Frontal cortex (tissue), 4 donors: ENCODE measurements around the gene HPDL. TPM values are rescaled to one million over a fixed set of nuclear protein-coding genes. Genes with fewer than 3 reads are reported as not detected.
A peak's percentile ranks its signal among the peaks of the same experiment; 100 is the strongest.
"Not testable (repeated sequence)": the region's sequence is repeated elsewhere in the genome, so short reads cannot be mapped to it uniquely, and the experiment has no call there.

Source experiments
- DNase-seq, 2 donors: peaks; one replicate each; pipeline ENCODE4 v3.0.0; 2012; ENCODE audit warnings: low spot score in 2 of 2
- FAIRE-seq: peaks from 2 replicates; lab custom pipeline; 2012; peaks lifted over from hg19 to GRCh38; lab: Jason Lieb, UNC
- total RNA-seq: library from RNA; depleted of rRNA; stranded (reverse); fragments of >200 nt; gene quantifications from one replicate; pipeline ENCODE4 v1.2.3, GENCODE V29; 2014
- donor health status: control.
- donor health status: control.
- donor health status: control.

The HPDL gene
- total RNA-seq = 1.6 TPM

- peak; percentile 77 to 83 for DNase-seq
- FAIRE-seq = no peak
These were observed at the start of gene HPDL for GRCh38 chr1:45326627-45327623. Gene HPDL (plus strand): TSS chr1:45326895. CDS start chr1:45327149, 254 bp downstream.

GRCh38 chr1:45282351-45282750 is 44.3 kb upstream of the HPDL start:
- FAIRE-seq (no peak), DNase-seq (no peak)

- DNase-seq, FAIRE-seq: not testable (repeated sequence)
These were observed 41.8 kb upstream of the HPDL start for GRCh38 chr1:45284858-45285257.

- FAIRE-seq, DNase-seq: not testable (repeated sequence)
These were observed 40.2 kb upstream of the HPDL start for GRCh38 chr1:45286521-45286920.

GRCh38 chr1:45291002-45291401 is 35.7 kb upstream of the HPDL start:
- DNase-seq, FAIRE-seq: not testable (repeated sequence)

GRCh38 chr1:45291716-45292115 is 35.0 kb upstream of the HPDL start:
- FAIRE-seq = no peak

GRCh38 chr1:45297666-45298356 is 28.9 kb upstream of the HPDL start:
- no peak for DNase-seq
- no peak for FAIRE-seq

More at GRCh38 chr1:45291716-45292115, 35.0 kb upstream of the HPDL start:
- no peak for DNase-seq

GRCh38 chr1:45299296-45299695 is 27.4 kb upstream of the HPDL start:
- FAIRE-seq = no peak
- no peak for DNase-seq

GRCh38 chr1:45299981-45300668 is 26.6 kb upstream of the HPDL start:
- FAIRE-seq = peak; percentile 59
- peak; percentile 31 to 58 for DNase-seq

GRCh38 chr1:45300669-45300997 is 26.1 kb upstream of the HPDL start:
- DNase-seq = no peak
- no peak for FAIRE-seq

GRCh38 chr1:45302505-45303150 is 24.1 kb upstream of the HPDL start:
- no peak for DNase-seq
- FAIRE-seq = no peak

- FAIRE-seq = no peak
These were observed 23.0 kb upstream of the HPDL start for GRCh38 chr1:45303520-45304310.

GRCh38 chr1:45304311-45305081 is 22.2 kb upstream of the HPDL start:
- peak in 1 of 2 donors; percentile 25 for DNase-seq
- FAIRE-seq = no peak

More at GRCh38 chr1:45303520-45304310, 23.0 kb upstream of the HPDL start:
- DNase-seq = peak; percentile 90 to 96

- DNase-seq (no peak), FAIRE-seq (no peak)
These were observed 21.5 kb upstream of the HPDL start for GRCh38 chr1:45305231-45305630.

GRCh38 chr1:45306319-45306718 is 20.4 kb upstream of the HPDL start:
- FAIRE-seq = no peak

GRCh38 chr1:45306905-45307304 is 19.8 kb upstream of the HPDL start:
- no peak for FAIRE-seq

More at GRCh38 chr1:45306319-45306718, 20.4 kb upstream of the HPDL start:
- DNase-seq = no peak

GRCh38 chr1:45314266-45314665 is 12.4 kb upstream of the HPDL start:
- peak; percentile 91 for FAIRE-seq

More at GRCh38 chr1:45306905-45307304, 19.8 kb upstream of the HPDL start:
- no peak for DNase-seq

GRCh38 chr1:45317166-45317565 is 9.5 kb upstream of the HPDL start:
- FAIRE-seq = no peak
- DNase-seq = no peak

More at GRCh38 chr1:45314266-45314665, 12.4 kb upstream of the HPDL start:
- no peak for DNase-seq
